Hepatocyte (in vitro differentiated cells): ENCODE measurements around the gene STK32C. TPM values are rescaled to one million over a fixed set of nuclear protein-coding genes. Genes with fewer than 3 reads are reported as not detected.

Source experiments
- DNase-seq: peaks from one replicate; pipeline ENCODE4 v3.0.0-alpha.2; 2016; ENCODE audit warnings: low spot score
- H2AFZ ChIP-seq: fragments of 200-600 bp; sonication (generic); 2 replicates; pipeline ENCODE4 v1.6.0; 2016; ENCODE audit warnings: antibody characterized with exemption, mild to moderate bottlenecking
- H3K27ac ChIP-seq: fragments of 200-600 bp; sonication (generic); 2 replicates; pipeline ENCODE4 v1.5.1; 2016; ENCODE audit warnings: mild to moderate bottlenecking
- H3K27me3 ChIP-seq: fragments of 200-600 bp; sonication (generic); 2 replicates; pipeline ENCODE4 v1.6.1; 2016
- H3K36me3 ChIP-seq: fragments of 200-600 bp; sonication (generic); replicated peaks from 2 replicates; pipeline ENCODE4 v1.5.1; 2016; ENCODE audit warnings: low read depth; ENCODE audit not compliant: insufficient read depth
- H3K4me1 ChIP-seq: fragments of 200-600 bp; sonication (generic); 2 replicates; pipeline ENCODE4 v1.5.1; 2016; ENCODE audit warnings: mild to moderate bottlenecking, moderate library complexity; ENCODE audit not compliant: insufficient read depth
- H3K4me2 ChIP-seq: fragments of 200-600 bp; sonication (generic); 2 replicates; pipeline ENCODE4 v1.6.0; 2016
- H3K4me3 ChIP-seq: fragments of 200-600 bp; sonication (generic); 2 replicates; pipeline ENCODE4 v1.5.1; 2016; ENCODE audit warnings: mild to moderate bottlenecking
- H3K79me2 ChIP-seq: fragments of 200-600 bp; sonication (generic); 2 replicates; pipeline ENCODE4 v1.6.0; 2017; ENCODE audit warnings: mild to moderate bottlenecking
- H3K9me2 ChIP-seq: fragments of 200-600 bp; sonication (generic); replicated peaks from 2 replicates; pipeline ENCODE4 v1.6.0; 2017; ENCODE audit warnings: mild to moderate bottlenecking; ENCODE audit not compliant: insufficient read depth
- H3K9me3 ChIP-seq: fragments of 200-600 bp; sonication (generic); 2 replicates; pipeline ENCODE4 v1.5.1; 2016; ENCODE audit warnings: low read depth, mild to moderate bottlenecking
- H4K20me1 ChIP-seq: fragments of 200-600 bp; sonication (generic); 2 replicates; pipeline ENCODE4 v1.6.0; 2016; ENCODE audit warnings: mild to moderate bottlenecking; ENCODE audit not compliant: insufficient read depth, poor library complexity, severe bottlenecking
- CTCF ChIP-seq: fragments of 200-600 bp; sonication (generic); IDR thresholded peaks from 2 replicates; pipeline ENCODE4 v1.5.1; 2016; ENCODE audit warnings: antibody characterized with exemption, mild to moderate bottlenecking; ENCODE audit not compliant: poor library complexity
- EZH2 ChIP-seq: fragments of 200-600 bp; sonication (generic); IDR thresholded peaks from 2 replicates; pipeline ENCODE4 v1.6.1; 2016; ENCODE audit warnings: antibody characterized with exemption, mild to moderate bottlenecking, borderline replicate concordance
- EZH2phosphoT487 ChIP-seq: fragments of 200-600 bp; sonication (generic); IDR thresholded peaks from one replicate; pipeline ENCODE4 v1.6.1; 2018; ENCODE audit warnings: antibody characterized with exemption, mild to moderate bottlenecking, low read depth, moderate library complexity; ENCODE audit not compliant: unreplicated experiment, severe bottlenecking
- WGBS: methylation state at CpG from one replicate; pipeline ENCODE4 v1.1.6; 2016; ENCODE audit warnings: low lambda C conversion rate; ENCODE audit errors: missing lambda C conversion rate; 5-methylcytosine and 5-hydroxymethylcytosine counted together
- polyA plus RNA-seq: library from polyadenylated mRNA; unstranded; fragments of >200 nt; fragmentation: Nextera tagmentation; extraction: Ambion mirVana; gene quantifications from 2 replicates; pipeline ENCODE4 v1.2.1, GENCODE V29; 2016
- total RNA-seq: library from RNA; depleted of rRNA; stranded (reverse); fragments of >200 nt; gene quantifications from 2 replicates; pipeline ENCODE4 v1.2.3, GENCODE V29; 2014

The STK32C gene
- total and polyA plus RNA-seq, 2 experiments from 2014 or later, result 7.9 to 12.2 TPM

- 44% methylated on average over 32 of the region's 38 CpGs for WGBS
- DNase-seq, result peak; percentile 84
- no peak for TF ChIP-seq EZH2phosphoT487
- no peak for TF ChIP-seq EZH2
- no peak for TF ChIP-seq CTCF
These were observed 59.1 kb downstream of the STK32C start for GRCh38 chr10:132248455-132249225.

GRCh38 chr10:132247943-132248342 is 59.8 kb downstream of the STK32C start:
- Histone ChIP-seq H3K4me2 (no peak overlapping the region), H3K4me1 (peaks cover 5% of the 10 kb centered on the region), H3K79me2 (no peaks in the 10 kb centered on the region), H3K27me3 (no peaks in the 10 kb centered on the region), H3K27ac (no peak overlapping the region), H3K9me3 (no peaks in the 10 kb centered on the region), H3K36me3 (no peaks in the 10 kb centered on the region), H3K4me3 (no peak overlapping the region), H4K20me1 (no peaks in the 10 kb centered on the region), H2AFZ (no peak overlapping the region), H3K9me2 (no peaks in the 10 kb centered on the region)
- 90% methylated on average over 19 of the region's 19 CpGs for WGBS
- TF ChIP-seq CTCF (no peak), EZH2phosphoT487 (no peak), EZH2 (no peak)
- no peak for DNase-seq

More at GRCh38 chr10:132248455-132249225, 59.1 kb downstream of the STK32C start:
- H2AFZ ChIP-seq, result peak overlapping the region; percentile 52
- H3K9me2 ChIP-seq, result no peaks in the 10 kb centered on the region
- H3K36me3 ChIP-seq, result no peaks in the 10 kb centered on the region
- peak overlapping the region; percentile 45 for H3K4me3 ChIP-seq
- no peaks in the 10 kb centered on the region for H3K27me3 ChIP-seq
- no peaks in the 10 kb centered on the region for H4K20me1 ChIP-seq
- no peaks in the 10 kb centered on the region for H3K79me2 ChIP-seq
- peaks cover 5% of the 10 kb centered on the region for H3K4me1 ChIP-seq
- H3K9me3 ChIP-seq, result no peaks in the 10 kb centered on the region
- peak overlapping the region; percentile 84 for H3K4me2 ChIP-seq
- H3K27ac ChIP-seq, result no peak overlapping the region

- H4K20me1 ChIP-seq, result no peaks in the 10 kb centered on the region
- whole genome bisulfite sequencing, result 93% methylated on average over 13 of the region's 13 CpGs
These were observed 61.5 kb downstream of the STK32C start for GRCh38 chr10:132246296-132246695.

More at GRCh38 chr10:132246296-132246695, 61.5 kb downstream of the STK32C start:
- DNase-seq, result no peak
- no peaks in the 10 kb centered on the region for H3K9me2 ChIP-seq
- H3K4me2 ChIP-seq, result no peak overlapping the region
- H2AFZ ChIP-seq, result no peak overlapping the region
- H3K4me3 ChIP-seq, result no peak overlapping the region
- H3K27ac ChIP-seq, result no peak overlapping the region
- H3K79me2 ChIP-seq, result no peaks in the 10 kb centered on the region
- TF ChIP-seq EZH2phosphoT487 (no peak), CTCF (no peak), EZH2 (no peak)
- H3K4me1 ChIP-seq, result peaks cover 5% of the 10 kb centered on the region
- no peaks in the 10 kb centered on the region for H3K9me3 ChIP-seq
- H3K27me3 ChIP-seq, result no peaks in the 10 kb centered on the region
- H3K36me3 ChIP-seq, result no peaks in the 10 kb centered on the region
